IMR-90 (cell line): ENCODE results near the gene NT5DC3.

Experiments used
- BHLHE40 ChIP-seq: fragments of 150-350 bp; IDR thresholded peaks from 2 replicates; pipeline ENCODE4 v1.6.1; 2016; ENCODE audit warnings: mild to moderate bottlenecking, low read depth, low read length
- CTCF ChIP-seq: conservative IDR thresholded peaks from 2 replicates; pipeline ENCODE4 v1.5.1; 2012; ENCODE audit warnings: mild to moderate bottlenecking, low read depth, low read length, improper control_type of control experiment
- FOS ChIP-seq: fragments of 150-350 bp; IDR thresholded peaks from 2 replicates; pipeline ENCODE4 v1.6.1; 2016; ENCODE audit warnings: low read depth, low read length
- MAFK ChIP-seq: IDR thresholded peaks from 2 replicates; pipeline ENCODE4 v1.6.1; 2012; ENCODE audit warnings: low read depth, low read length, improper control_type of control experiment
- MAZ ChIP-seq: IDR thresholded peaks from 2 replicates; pipeline ENCODE4 v1.6.1; 2012; ENCODE audit warnings: low read depth, mild to moderate bottlenecking, low read length, improper control_type of control experiment, moderate library complexity, borderline replicate concordance
- MXI1 ChIP-seq: IDR thresholded peaks from 2 replicates; pipeline ENCODE4 v1.6.1; 2012; ENCODE audit warnings: low read depth, mild to moderate bottlenecking, low read length, moderate library complexity, borderline replicate concordance
- POLR2A ChIP-seq: IDR thresholded peaks from 2 replicates; pipeline ENCODE4 v1.6.1; 2012; ENCODE audit warnings: mild to moderate bottlenecking, low read depth, low read length
- RFX5 ChIP-seq: IDR thresholded peaks from 2 replicates; pipeline ENCODE4 v1.8.0; 2012; ENCODE audit warnings: low read depth, mild to moderate bottlenecking, low read length, moderate library complexity

- TF ChIP-seq MAFK (no peak), RFX5 (no peak), CTCF (no peak), MAZ (no peak), POLR2A (no peak), MXI1 (no peak), FOS (no peak), BHLHE40 (no peak)
These were observed 37.2 kb downstream of the NT5DC3 start for GRCh38 chr12:103803847-103804246.
